AG10803 (cell line): ENCODE measurements around the gene SHC4.

ENCODE experiments used
- DNase-seq: peaks from one replicate; pipeline ENCODE4 v3.0.0; 2010; ENCODE audit warnings: low read depth
- H3K4me3 ChIP-seq: 2 replicates; pipeline ENCODE4 v1.5.1; 2011; ENCODE audit warnings: mild to moderate bottlenecking, low read length, control low read depth
- TF ChIP-seq, protein P1 (sequence below): conservative IDR thresholded peaks from 2 replicates; pipeline ENCODE4 v1.5.1; 2011; ENCODE audit warnings: mild to moderate bottlenecking, low read length, control low read depth, inconsistent platforms

The SHC4 gene

DNA sequence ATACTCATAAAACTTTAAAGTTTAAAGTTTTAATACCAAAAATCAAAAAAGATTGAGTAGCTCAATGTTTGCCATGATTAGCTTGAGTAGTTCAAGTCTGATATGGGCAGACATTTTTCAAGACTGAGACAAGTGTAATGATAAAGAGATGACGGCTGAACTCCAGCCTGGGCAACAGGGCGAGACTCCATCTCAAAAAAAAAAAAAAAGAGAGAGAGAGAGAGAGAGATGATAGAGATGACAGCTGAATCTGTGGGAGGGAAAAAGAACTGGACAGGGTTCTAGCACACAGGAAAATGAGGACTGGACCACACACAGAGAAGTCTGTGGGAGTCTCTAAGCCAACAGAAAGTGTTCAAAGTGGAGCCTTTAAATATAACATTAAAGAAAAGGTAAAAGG lies 178.0 kb downstream of the SHC4 start:
- no peak overlapping the region for H3K4me3 ChIP-seq
- DNase-seq: no peak
- TF ChIP-seq, protein P1, sequence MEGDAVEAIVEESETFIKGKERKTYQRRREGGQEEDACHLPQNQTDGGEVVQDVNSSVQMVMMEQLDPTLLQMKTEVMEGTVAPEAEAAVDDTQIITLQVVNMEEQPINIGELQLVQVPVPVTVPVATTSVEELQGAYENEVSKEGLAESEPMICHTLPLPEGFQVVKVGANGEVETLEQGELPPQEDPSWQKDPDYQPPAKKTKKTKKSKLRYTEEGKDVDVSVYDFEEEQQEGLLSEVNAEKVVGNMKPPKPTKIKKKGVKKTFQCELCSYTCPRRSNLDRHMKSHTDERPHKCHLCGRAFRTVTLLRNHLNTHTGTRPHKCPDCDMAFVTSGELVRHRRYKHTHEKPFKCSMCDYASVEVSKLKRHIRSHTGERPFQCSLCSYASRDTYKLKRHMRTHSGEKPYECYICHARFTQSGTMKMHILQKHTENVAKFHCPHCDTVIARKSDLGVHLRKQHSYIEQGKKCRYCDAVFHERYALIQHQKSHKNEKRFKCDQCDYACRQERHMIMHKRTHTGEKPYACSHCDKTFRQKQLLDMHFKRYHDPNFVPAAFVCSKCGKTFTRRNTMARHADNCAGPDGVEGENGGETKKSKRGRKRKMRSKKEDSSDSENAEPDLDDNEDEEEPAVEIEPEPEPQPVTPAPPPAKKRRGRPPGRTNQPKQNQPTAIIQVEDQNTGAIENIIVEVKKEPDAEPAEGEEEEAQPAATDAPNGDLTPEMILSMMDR: no peak

- peak; percentile 31 for DNase-seq
- TF ChIP-seq, protein P1: no peak
- no peak overlapping the region for H3K4me3 ChIP-seq
Measured at GRCh38 chr15:48785195-48785594, 178.5 kb downstream of the SHC4 start.

GRCh38 chr15:48784756-48785155 lies 179.0 kb downstream of the SHC4 start:
- DNase-seq: no peak
- TF ChIP-seq, protein P1: no peak
- no peak overlapping the region for H3K4me3 ChIP-seq

- TF ChIP-seq, protein P1: no peak
- no peak for DNase-seq
- H3K4me3 ChIP-seq: no peak overlapping the region
Measured at GRCh38 chr15:48782911-48783310, 180.8 kb downstream of the SHC4 start.

DNA sequence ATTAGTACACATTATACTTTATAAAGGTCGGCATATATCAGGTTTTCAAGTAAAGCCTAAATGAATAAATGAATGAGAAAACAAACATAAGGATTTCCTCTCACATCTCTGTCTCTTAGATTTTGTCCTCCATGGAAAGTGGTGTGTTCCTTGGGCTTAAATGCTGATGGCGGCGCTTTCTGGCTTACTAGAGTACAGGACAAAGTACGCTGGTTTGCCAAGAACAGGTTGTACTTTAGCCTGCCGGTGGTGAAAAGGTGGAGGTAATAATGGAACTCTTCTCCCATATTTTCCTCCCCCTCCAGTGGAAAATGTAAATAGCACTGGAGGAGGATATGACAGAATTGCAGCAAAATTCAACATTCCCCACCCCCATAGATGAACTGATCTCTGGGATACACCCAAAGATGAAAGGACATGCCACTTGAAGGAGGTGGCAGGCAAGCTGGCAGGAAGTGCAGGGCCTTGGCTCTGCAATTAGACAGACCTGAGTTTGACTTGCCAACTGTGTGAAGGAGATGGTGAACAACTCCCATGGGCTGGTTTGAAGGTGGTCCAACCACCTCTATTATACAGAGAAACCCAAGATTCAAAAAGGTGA lies 182.1 kb downstream of the SHC4 start:
- H3K4me3 ChIP-seq: no peak overlapping the region
- DNase-seq: no peak
- TF ChIP-seq, protein P1: no peak

DNA sequence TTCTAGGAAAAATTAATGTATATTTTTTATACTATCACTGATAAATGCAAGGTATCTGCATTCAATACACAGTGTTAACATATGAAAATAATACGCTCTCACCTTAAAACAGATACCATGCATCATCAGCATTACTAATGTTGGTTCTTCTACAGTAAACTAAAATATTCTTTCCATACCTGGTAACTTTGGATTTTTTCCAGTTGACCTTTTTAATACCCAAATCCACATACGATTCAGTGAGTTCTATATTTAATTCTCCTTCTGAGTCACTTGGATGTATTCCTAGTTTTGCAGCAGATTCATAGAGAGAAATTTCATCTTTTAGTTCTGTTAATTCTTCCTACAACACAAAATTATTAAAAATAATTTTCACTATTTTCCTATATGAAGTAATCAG lies 182.7 kb downstream of the SHC4 start:
- no peak for DNase-seq
- TF ChIP-seq, protein P1: no peak

DNA sequence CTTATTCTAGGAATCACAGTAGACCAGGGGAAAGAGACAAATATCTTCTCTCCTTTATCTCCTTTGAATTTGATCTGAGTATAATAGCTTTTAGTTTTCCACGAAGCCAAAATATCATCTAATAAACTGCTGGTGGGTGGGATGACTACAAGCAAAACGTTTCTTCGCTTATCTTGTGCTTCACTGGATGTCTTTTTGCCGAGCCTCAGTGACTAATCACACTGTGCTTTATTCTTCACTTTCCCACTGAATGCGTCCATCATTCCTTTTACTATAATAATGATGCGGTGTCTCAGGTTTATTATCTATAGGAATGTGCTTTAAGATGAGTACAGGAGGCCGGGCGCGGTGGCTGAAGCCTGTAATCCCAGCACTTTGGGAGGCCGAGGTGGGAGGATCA lies 185.4 kb downstream of the SHC4 start:
- no peak for DNase-seq
- TF ChIP-seq, protein P1: no peak
- H3K4me3 ChIP-seq: no peak overlapping the region

More for the DNA sequence above, 182.7 kb downstream of the SHC4 start:
- no peak overlapping the region for H3K4me3 ChIP-seq
